ENCODE data around the gene SFRP2.

GRCh38 chr4:153750197-153750817, 38.6 kb downstream of the SFRP2 start:
- TF ChIP-seq CTCF (IDR thresholded peaks at IDR 0.05) (no peak), POLR2A (IDR thresholded peaks at IDR 0.05) (no peak)
